Right lobe of liver (tissue), 4 donors: Measurements from ENCODE around the gene LDLRAD4.

ENCODE experiments used
- CTCF ChIP-seq, 4 donors: fragments of 200-600 bp in 3 of 4; fragments of 450-650 bp in 1 of 4; IDR thresholded peaks; one replicate each; pipeline versions ENCODE4 v1.5.1 to v1.8.0; 2016 to 2022; ENCODE audit warnings: antibody characterized with exemption in 4 of 4, mild to moderate bottlenecking in 2 of 4
- POLR2A ChIP-seq: fragments of 450-650 bp; IDR thresholded peaks from one replicate; pipeline ENCODE4 v1.6.1; 2017; ENCODE audit warnings: antibody characterized with exemption, mild to moderate bottlenecking
- donor health status: DM: no; HTN: no; CAD: no.
- donor health status: DM: no; HTN: no; CAD: no.
- donor health status: DM: no; HTN: yes; CAD: no.

DNA sequence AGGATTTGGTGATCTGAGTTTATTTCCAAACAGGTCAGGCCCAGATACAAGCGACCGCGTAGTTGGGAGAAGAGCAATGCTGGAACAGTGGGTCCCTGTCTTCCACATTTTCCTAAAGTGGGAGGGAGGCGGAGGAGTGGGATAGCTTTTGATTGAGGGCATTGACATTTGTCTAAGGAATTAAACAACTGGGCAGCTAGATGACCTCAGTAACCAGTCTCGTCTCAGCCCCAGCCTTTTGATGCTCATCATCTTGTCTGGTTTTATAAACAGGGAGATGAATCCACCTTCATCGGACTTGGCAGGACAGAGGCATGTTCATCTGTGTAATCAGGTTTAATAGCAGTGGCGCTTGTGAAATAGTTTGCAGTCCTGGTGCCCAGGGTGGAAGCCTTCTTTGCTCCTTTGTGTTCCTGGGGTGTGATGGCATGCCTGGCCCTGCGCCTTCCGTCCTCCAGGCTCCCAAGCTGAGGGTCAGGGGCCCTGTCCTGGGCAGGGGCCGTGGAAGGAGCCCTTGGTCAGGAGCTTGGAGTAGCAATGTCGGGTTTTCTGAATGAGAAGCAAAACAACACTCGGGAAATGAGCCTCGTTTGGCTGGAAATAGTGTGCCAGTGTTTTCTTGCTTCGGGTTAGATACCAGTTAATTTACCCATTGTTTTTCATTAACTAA lies 314.0 kb downstream of the LDLRAD4 start:
- no peak for TF ChIP-seq POLR2A
- no peak for TF ChIP-seq CTCF (IDR thresholded peaks at IDR 0.05)
